HuH-7.5 (cell line): ENCODE results near the gene PTPN20.

Source experiments
- DNase-seq: peaks from one replicate; pipeline ENCODE4 v3.0.0; 2011; ENCODE audit warnings: low spot score

The PTPN20 gene

GRCh38 chr10:47022311-47023131 is 111.3 kb downstream of the PTPN20 start:
- DNase-seq: no peak

GRCh38 chr10:47023237-47024045 is 112.2 kb downstream of the PTPN20 start:
- no peak for DNase-seq

DNA sequence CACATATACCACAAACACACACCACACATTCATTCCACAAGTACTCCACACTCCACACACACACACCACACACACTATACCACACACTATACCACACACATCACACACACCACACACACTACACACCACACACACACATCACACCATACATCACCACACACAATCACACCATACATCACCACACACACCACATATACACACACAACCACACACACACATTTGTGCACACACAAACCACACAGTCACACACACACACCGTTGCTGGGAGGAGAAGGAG is 112.8 kb downstream of the PTPN20 start:
- no peak for DNase-seq

- DNase-seq: peak; percentile 87
Measured at GRCh38 chr10:47024399-47025252, 113.4 kb downstream of the PTPN20 start.

DNA sequence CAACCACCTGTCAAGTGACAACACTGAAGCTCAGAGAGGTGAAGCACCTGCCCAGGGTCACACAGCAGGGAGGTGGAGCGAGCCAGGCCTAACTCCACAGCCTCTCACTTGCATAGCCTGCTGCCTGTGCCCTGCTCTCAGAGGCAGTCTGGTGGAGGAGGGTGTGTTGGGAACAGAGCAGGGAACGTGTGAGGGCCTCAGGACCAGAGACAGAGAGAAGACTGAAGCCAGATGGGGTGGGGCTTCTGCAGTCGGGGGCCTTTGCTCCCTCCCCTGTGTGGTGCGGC is 114.0 kb downstream of the PTPN20 start:
- DNase-seq: no peak

GRCh38 chr10:47025540-47026300 is 114.5 kb downstream of the PTPN20 start:
- no peak for DNase-seq

GRCh38 chr10:47026301-47027107 is 115.3 kb downstream of the PTPN20 start:
- DNase-seq: no peak

- DNase-seq: no peak
Measured at GRCh38 chr10:47027108-47027783, 116.0 kb downstream of the PTPN20 start.

DNA sequence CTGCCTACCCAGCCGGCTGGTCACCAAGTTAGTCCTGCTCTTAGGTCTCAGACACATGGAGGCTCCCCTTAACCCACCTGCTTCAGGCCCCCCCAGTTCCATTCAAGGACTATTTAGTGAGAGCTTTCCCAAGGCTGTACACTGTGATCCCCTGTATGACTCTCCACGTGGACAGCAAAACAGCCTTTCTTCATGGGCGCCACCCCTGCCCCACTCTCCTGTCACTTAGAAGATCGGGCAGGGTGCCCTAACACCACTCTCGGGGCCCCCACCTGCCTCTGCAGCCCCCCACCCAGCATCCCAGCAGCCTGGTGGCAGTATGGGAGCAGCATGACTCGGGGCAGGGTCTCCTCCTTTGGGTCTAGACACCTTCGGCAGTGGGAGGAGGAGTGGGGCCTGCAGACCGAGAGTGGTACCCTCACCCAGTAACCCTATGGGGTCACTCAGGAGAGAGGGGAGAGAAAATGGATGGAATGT is 116.6 kb downstream of the PTPN20 start:
- no peak for DNase-seq

GRCh38 chr10:47028466-47028865 is 117.2 kb downstream of the PTPN20 start:
- no peak for DNase-seq

GRCh38 chr10:47029181-47030009 is 118.2 kb downstream of the PTPN20 start:
- no peak for DNase-seq

DNA sequence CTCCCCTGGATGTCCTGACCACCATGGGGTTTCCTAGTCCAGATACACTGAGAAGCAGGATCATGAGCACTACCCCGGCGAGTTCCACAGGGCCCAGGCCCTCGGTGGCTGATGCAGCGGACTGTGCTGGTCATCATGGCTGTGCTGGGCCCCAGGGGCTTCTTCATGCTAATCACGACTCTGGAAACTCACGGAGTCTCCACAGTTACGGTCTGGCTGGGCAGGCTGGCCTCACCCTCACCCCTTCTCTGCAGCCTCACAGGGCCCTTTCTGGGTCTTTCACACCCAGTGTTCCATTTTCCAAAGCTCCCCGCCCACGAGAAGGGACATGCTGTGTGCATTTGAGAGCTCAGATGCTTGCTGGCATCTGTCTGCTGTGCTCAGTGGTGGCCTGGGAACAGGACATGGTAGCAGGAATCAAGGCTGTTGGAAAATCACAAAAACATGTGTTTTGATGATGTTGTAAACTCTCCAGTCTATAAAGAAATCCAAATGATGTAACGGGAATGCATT is 119.0 kb downstream of the PTPN20 start:
- no peak for DNase-seq

- DNase-seq: no peak
Measured at GRCh38 chr10:47031211-47031900, 120.1 kb downstream of the PTPN20 start.

DNA sequence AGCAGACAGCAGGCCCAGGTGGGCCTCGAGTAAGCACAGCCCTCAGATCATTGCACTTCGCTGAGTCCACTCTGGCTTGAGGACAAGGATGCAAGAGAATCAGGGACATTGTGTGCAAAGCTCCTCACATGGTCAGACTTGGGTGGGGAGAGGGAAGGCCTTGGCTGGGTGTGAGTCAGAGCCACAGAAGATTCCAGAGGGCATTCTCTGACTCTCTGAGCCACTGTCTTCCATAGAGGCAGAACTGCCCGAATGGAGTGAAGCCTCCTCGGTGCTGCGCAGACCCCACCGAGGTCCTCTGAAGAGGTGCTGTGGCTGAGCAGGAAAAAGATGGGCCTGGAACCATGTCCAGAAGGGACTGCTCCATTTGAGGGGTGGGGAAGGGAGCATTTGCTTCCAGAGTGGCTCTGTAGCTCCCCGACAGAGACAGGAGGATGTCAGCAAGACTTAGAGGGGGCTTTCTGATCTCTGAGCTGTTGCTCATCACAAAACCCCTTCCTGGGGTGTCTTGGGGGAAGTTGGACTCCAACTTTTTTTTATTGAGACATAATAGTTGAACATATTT is 120.8 kb downstream of the PTPN20 start:
- DNase-seq: no peak

DNA sequence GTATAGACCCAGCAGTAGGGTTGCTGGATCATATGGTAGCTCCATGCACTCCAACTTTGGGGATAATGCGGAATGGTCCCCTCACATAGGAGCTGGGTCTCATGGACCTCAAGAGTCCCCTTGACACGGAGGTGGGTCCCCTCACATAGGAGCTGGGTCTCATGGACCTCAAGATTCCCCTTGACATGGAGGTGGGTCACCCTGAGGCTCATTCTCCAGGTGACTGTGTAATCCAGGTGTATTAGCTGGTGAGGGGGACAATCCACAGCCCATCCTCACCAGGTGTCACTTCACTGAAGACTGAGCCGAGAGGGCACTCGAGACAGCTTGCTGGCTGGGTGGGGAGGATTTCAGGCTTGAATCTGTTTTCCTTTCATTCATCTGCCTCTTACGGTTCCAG is 121.9 kb downstream of the PTPN20 start:
- DNase-seq: no peak

- DNase-seq: no peak
Measured at GRCh38 chr10:47033541-47034270, 122.5 kb downstream of the PTPN20 start.

DNA sequence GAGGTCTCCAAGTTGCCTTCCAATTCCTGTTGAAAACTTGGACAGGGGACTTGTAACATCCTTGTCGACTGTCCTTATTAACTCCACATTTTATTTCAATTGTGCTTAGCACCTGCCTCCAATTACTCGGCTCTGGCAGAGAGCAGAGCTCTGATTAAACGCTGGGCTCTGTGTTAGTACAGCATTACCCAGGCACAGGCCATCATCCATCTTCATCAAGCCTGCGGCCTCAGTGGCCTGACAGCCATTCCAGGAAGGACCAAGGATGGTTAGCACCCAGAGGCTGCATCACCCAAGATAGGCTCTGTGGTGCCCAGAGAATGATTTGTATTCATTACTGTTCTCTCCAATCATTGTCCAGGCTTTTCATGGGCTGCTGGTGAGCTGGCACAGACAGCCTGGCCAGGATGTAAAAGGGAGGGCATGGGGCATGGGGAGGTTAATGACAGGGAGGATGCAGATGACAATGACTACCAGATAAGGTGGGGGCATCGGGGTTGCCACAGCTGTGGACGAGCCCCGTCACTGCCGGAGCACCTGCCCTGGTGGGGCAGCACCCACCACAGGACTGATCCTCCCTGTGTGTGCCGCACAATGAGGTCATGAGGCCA is 123.3 kb downstream of the PTPN20 start:
- DNase-seq: no peak
